ENCODE data around the gene RANGRF.

DNA sequence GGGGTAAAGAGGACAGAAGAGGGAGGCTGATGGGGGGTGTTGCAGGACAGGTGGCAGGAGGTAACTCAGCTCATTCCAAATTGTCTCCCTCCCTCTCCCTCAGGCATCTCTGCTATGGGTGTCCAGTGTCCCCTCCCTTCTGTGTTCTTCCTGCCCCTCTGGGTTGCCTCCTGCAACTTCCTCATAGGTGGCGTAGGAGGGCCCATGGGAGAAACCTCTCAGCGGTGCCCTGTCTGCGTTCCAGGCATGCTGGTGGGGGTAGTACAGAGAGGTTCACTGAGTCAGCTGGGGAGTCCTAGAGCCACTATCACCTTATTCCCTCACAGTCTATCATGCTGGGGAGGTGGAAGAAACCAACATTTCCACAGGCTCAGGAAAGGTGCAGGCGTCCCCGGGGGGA, 36.5 kb downstream of the RANGRF start:
- TF ChIP-seq, protein P1, sequence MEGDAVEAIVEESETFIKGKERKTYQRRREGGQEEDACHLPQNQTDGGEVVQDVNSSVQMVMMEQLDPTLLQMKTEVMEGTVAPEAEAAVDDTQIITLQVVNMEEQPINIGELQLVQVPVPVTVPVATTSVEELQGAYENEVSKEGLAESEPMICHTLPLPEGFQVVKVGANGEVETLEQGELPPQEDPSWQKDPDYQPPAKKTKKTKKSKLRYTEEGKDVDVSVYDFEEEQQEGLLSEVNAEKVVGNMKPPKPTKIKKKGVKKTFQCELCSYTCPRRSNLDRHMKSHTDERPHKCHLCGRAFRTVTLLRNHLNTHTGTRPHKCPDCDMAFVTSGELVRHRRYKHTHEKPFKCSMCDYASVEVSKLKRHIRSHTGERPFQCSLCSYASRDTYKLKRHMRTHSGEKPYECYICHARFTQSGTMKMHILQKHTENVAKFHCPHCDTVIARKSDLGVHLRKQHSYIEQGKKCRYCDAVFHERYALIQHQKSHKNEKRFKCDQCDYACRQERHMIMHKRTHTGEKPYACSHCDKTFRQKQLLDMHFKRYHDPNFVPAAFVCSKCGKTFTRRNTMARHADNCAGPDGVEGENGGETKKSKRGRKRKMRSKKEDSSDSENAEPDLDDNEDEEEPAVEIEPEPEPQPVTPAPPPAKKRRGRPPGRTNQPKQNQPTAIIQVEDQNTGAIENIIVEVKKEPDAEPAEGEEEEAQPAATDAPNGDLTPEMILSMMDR (IDR thresholded peaks at IDR 0.05): no peak
- TF ChIP-seq POLR2A (IDR thresholded peaks at IDR 0.05): no peak

All from esophagus squamous epithelium (tissue), 4 donors.